Measurements from ENCODE around the gene WNT7B.

WNT7B gene

DNA sequence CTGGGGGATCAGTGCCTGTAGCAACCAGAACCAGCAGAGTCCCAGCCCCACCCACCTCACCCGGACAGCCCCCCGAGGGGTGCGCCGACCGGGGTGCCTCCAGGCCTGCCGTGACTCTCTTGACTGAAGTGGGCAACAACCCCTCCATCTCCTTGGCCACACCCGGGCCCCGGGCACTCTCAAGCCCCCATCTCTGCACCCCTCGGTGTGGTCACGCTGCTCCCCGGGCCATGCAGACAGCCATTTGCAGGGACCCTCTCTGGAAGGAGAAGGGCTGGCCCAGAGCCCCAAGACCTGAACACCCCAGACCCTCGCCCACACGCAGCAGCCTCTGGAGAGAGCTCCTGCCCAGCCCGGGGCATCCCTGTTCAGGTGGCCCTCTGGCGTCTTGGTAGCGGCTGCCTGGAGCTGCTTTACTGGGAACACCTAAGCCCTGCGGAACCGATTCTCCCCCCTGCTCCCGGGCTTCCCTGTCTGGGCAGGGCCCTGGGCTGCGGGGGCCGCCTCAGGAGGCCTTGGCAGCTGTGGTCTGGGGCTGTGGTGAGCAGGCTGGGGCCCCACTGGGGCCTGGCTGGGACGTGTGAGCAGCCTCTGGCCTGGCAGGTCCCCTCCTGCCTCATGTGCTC lies 84.9 kb downstream of the WNT7B start:
- Mint-ChIP-seq H3K27ac (no peak overlapping the region), H3K4me3 (no peak overlapping the region), H3K4me1 (no peaks in the 10 kb centered on the region), H3K9me3 (no peaks in the 10 kb centered on the region), H3K27me3 (ENCODE audit: low read depth, poor library complexity) (no peaks in the 10 kb centered on the region), H3K36me3 (ENCODE audit: low read depth) (no peaks in the 10 kb centered on the region)
- TF ChIP-seq, protein P1, sequence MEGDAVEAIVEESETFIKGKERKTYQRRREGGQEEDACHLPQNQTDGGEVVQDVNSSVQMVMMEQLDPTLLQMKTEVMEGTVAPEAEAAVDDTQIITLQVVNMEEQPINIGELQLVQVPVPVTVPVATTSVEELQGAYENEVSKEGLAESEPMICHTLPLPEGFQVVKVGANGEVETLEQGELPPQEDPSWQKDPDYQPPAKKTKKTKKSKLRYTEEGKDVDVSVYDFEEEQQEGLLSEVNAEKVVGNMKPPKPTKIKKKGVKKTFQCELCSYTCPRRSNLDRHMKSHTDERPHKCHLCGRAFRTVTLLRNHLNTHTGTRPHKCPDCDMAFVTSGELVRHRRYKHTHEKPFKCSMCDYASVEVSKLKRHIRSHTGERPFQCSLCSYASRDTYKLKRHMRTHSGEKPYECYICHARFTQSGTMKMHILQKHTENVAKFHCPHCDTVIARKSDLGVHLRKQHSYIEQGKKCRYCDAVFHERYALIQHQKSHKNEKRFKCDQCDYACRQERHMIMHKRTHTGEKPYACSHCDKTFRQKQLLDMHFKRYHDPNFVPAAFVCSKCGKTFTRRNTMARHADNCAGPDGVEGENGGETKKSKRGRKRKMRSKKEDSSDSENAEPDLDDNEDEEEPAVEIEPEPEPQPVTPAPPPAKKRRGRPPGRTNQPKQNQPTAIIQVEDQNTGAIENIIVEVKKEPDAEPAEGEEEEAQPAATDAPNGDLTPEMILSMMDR (IDR thresholded peaks at IDR 0.05), result no peak
- no peak for DNase-seq

DNA sequence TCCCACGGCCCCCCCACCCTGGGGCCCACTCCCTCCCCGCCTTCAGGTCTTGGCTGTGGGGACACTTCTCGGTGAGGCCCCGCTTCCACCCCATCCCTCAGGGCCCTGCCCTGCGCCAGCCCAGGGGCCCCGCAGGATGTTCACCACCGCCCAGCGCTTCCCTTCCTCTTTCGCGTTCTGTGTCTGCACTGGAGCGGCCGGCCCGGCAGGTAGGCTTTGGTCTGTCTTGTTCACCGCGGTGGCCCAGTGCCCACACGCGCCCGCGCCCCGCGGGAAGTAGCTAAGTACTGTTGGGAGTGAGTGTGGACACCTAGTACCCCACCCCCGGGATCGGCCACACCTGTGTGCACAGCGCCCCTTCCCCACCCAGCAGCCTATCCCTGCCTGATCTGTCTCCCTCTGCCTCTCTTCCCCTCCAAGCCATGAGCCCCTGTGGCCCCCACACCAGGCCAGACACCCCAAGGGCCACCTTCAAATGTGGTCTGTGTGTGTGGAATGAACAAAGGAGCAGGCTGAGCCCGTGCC lies 85.4 kb downstream of the WNT7B start:
- peaks cover 1% of the 10 kb centered on the region for H3K27me3 Mint-ChIP-seq (ENCODE audit: low read depth, poor library complexity)
- H3K36me3 Mint-ChIP-seq (ENCODE audit: low read depth), result no peaks in the 10 kb centered on the region
- no peak for DNase-seq
- H3K4me3 Mint-ChIP-seq, result no peak overlapping the region
- H3K4me1 Mint-ChIP-seq, result no peaks in the 10 kb centered on the region
- no peak overlapping the region for H3K27ac Mint-ChIP-seq
- TF ChIP-seq, protein P1 (IDR thresholded peaks at IDR 0.05), result no peak
- no peaks in the 10 kb centered on the region for H3K9me3 Mint-ChIP-seq

DNA sequence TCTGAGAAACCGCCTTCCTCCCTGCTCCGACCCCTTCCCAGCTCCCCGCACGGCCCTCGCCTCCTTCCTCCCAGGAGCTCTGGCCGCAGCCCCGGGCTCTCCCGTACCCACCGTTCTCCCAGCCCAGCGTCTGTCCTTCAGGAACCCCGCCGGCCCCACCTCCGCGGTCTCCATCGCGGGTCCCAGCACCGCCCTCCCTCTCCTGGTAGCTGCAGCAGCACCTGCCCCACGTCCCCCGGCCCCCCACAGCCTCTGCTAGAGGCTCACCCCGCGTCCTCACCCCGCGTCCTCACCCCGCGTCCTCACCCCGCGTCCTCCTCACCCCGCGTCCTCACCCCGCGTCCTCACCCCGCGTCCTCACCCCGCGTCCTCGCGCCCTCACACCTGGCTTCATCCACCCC lies 85.9 kb downstream of the WNT7B start:
- H3K27me3 Mint-ChIP-seq (ENCODE audit: low read depth, poor library complexity), result peaks cover 3% of the 10 kb centered on the region
- H3K36me3 Mint-ChIP-seq (ENCODE audit: low read depth), result no peaks in the 10 kb centered on the region
- TF ChIP-seq, protein P1 (IDR thresholded peaks at IDR 0.05), result no peak
- no peaks in the 10 kb centered on the region for H3K4me1 Mint-ChIP-seq
- no peaks in the 10 kb centered on the region for H3K9me3 Mint-ChIP-seq
- no peak overlapping the region for H3K4me3 Mint-ChIP-seq
- no peak overlapping the region for H3K27ac Mint-ChIP-seq
- DNase-seq, result no peak

DNA sequence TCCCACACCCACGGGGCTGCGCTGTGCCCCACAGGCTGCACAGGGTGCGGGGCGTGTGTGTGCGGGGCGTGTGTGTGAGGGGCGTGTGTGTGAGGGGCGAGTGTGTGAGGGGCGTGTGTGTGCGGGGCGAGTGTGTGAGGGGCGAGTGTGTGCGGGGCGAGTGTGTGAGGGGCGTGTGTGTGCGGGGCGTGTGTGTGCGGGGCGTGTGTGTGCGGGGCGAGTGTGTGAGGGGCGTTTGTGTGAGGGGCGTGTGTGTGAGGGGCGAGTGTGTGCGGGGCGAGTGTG lies 86.7 kb downstream of the WNT7B start:
- Mint-ChIP-seq H3K4me3 (no peak overlapping the region), H3K27me3 (ENCODE audit: low read depth, poor library complexity) (peaks cover 3% of the 10 kb centered on the region), H3K36me3 (ENCODE audit: low read depth) (no peaks in the 10 kb centered on the region), H3K9me3 (no peaks in the 10 kb centered on the region), H3K4me1 (no peaks in the 10 kb centered on the region), H3K27ac (no peak overlapping the region)
- DNase-seq, result no peak
- TF ChIP-seq, protein P1 (IDR thresholded peaks at IDR 0.05), result no peak

GRCh38 chr22:45889539-45890350 lies 87.2 kb downstream of the WNT7B start:
- TF ChIP-seq, protein P1 (IDR thresholded peaks at IDR 0.05), result no peak
- Mint-ChIP-seq H3K36me3 (ENCODE audit: low read depth) (no peaks in the 10 kb centered on the region), H3K9me3 (no peaks in the 10 kb centered on the region), H3K27ac (no peak overlapping the region), H3K4me1 (no peaks in the 10 kb centered on the region), H3K4me3 (no peak overlapping the region), H3K27me3 (ENCODE audit: low read depth, poor library complexity) (peaks cover 3% of the 10 kb centered on the region)
- no peak for DNase-seq

Data from nephron progenitor cell (in vitro differentiated cells).